Measurements from ENCODE around the gene SH3PXD2A. TPM values are rescaled to one million over a fixed set of nuclear protein-coding genes. Genes with fewer than 3 reads are reported as not detected.
A peak's percentile ranks its signal among the peaks of the same experiment; 100 is the strongest.

SH3PXD2A gene
- total RNA-seq, 2 experiments from 2014 or later: 7.8 to 8.5 TPM

- H3K4me1 Mint-ChIP-seq (ENCODE audit: low read depth): peaks cover 16% of the 10 kb centered on the region
- no peaks in the 10 kb centered on the region for H3K9me3 Mint-ChIP-seq
- no peak overlapping the region for H3K4me3 Mint-ChIP-seq
- CTCF ChIA-PET: interaction anchor here (0.6 to 1.3 kb wide), 3 partner anchors 15 to 93 kb away, joined by 3 to 4 read pairs (median 3); no protein-coding TSS in a partner anchor
- H3K27me3 Mint-ChIP-seq (ENCODE audit: low read depth): no peaks in the 10 kb centered on the region
- H3K36me3 Mint-ChIP-seq (ENCODE audit: low read depth): no peaks in the 10 kb centered on the region
- intact Hi-C loops (cut with micrococcal nuclease): no loop called here
- DNase-seq: no peak
- no peak overlapping the region for H3K27ac Mint-ChIP-seq
Measured at GRCh38 chr10:103681617-103682399, 173.6 kb downstream of the SH3PXD2A start.

GRCh38 chr10:103680869-103681236, 174.5 kb downstream of the SH3PXD2A start:
- no peak overlapping the region for H3K27ac Mint-ChIP-seq
- intact Hi-C loops (cut with micrococcal nuclease): no loop called here

DNA sequence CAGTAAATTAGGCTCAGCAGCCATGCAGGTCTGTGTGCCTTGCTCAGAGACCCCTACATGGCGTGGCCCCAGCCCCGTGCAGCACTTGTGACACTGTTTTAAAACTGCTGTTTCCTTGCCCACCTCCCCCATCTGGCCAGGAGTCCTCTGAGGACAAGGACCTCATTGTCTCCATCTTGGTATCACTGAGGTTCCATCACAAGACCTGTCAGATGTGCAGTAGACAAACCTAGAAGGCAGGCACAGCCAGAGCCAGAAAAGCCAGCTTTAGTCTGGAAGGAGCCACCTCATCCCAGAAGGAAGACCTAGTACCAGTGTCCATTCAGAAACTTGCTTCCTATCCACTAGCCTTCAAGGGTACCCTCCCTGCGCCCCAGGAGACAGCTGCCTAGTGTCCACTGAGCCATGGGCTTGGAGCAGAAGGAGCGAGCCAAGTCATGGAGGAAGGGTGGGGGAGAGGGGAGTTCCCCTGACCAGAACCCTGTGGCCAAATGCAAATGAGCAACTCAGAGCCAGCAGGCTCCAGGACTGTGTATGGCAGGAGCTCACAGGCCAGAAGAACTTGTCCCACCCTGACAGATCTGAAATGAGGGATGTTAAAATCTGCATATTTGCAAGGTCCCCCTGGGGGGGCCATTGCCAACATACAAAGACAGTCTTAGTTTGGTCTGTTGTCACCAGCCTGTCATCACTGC, 176.1 kb downstream of the SH3PXD2A start:
- CTCF ChIA-PET: interaction anchor here (0.9 to 1.7 kb wide), 4 partner anchors 8 to 74 kb away, joined by 4 to 13 read pairs (median 6); no protein-coding TSS in a partner anchor
- Mint-ChIP-seq H3K9me3 (no peaks in the 10 kb centered on the region), H3K4me3 (no peak overlapping the region), H3K36me3 (ENCODE audit: low read depth) (no peaks in the 10 kb centered on the region), H3K4me1 (ENCODE audit: low read depth) (peaks cover 16% of the 10 kb centered on the region), H3K27me3 (ENCODE audit: low read depth) (no peaks in the 10 kb centered on the region), H3K27ac (no peak overlapping the region)
- no peak for DNase-seq
- intact Hi-C loops (cut with micrococcal nuclease): no loop called here

More at GRCh38 chr10:103680869-103681236, 174.5 kb downstream of the SH3PXD2A start:
- H3K4me3 Mint-ChIP-seq: no peak overlapping the region
- CTCF ChIA-PET: interaction anchor here (1.3 to 1.7 kb wide), 2 partner anchors 16 to 76 kb away, joined by 3 to 6 read pairs; no protein-coding TSS in a partner anchor
- no peaks in the 10 kb centered on the region for H3K27me3 Mint-ChIP-seq (ENCODE audit: low read depth)
- no peak for DNase-seq
- H3K9me3 Mint-ChIP-seq: no peaks in the 10 kb centered on the region
- H3K36me3 Mint-ChIP-seq (ENCODE audit: low read depth): no peaks in the 10 kb centered on the region
- peaks cover 16% of the 10 kb centered on the region for H3K4me1 Mint-ChIP-seq (ENCODE audit: low read depth)

DNA sequence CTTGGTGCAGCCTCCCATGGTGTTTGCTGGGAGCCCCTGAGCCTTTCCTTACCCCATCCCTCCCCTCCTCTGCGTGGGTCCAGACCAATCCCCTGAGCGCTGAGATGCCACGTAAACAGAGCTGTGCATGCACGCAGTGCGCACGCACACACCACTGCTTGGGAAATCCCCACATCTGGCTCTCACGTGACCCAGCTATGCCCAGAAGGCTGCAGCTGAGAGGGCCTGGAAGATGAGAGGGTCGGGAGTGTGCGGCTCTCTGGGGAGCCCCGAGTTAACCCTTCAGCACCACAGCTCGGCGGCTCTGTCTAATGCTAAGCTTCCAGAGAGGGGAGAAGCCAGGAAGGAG, 177.2 kb downstream of the SH3PXD2A start:
- Mint-ChIP-seq H3K27ac (peak overlapping the region; percentile 87), H3K36me3 (ENCODE audit: low read depth) (no peaks in the 10 kb centered on the region), H3K9me3 (no peaks in the 10 kb centered on the region), H3K27me3 (ENCODE audit: low read depth) (no peaks in the 10 kb centered on the region), H3K4me1 (ENCODE audit: low read depth) (peaks cover 16% of the 10 kb centered on the region), H3K4me3 (peak overlapping the region; percentile 79)
- DNase-seq: peak; percentile 95
- CTCF ChIA-PET: interaction anchor here (0.7 to 1.4 kb wide), 7 partner anchors 9 to 210 kb away, joined by 3 to 13 read pairs (median 4); no protein-coding TSS in a partner anchor
- intact Hi-C loops (cut with micrococcal nuclease): loop anchor here (1.0 kb wide), 3 partner anchors 10 to 18 kb away; no protein-coding TSS in a partner anchor

DNA sequence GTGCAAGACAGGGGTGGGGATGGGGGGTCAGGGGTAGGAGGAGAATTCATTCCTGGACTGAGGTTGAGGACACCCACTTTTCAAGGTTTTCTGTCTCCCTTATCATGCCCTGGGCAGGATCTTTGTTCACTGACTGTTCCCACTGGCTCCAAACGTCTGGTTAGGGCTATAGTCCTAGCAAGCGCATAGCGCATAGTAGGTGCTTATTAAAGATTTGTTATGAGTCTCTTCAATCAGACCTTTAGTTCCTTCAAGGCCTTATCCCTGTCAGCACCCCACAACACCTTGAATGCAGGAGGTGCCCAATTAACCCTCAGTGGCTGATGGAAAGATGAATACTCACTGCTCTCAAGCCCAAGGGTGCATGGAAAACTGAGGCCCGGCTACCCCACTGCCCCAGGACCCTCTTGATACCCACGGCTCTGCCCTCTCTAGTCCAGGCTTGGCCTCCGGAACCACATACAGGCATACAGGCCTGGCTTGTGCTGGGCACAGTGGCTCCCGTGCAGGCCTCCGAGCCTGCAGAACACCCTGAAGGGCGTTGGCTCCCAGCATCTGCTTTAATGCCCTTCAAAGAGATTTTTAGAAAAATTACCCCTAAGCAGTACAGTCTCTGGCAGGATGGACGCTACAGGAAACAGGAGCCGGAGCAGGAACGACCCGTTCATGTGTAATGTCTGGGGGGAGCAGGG, 177.7 kb downstream of the SH3PXD2A start:
- no peak for DNase-seq
- Mint-ChIP-seq H3K27ac (peak overlapping the region; percentile 87), H3K9me3 (no peaks in the 10 kb centered on the region), H3K27me3 (ENCODE audit: low read depth) (no peaks in the 10 kb centered on the region), H3K4me1 (ENCODE audit: low read depth) (peaks cover 16% of the 10 kb centered on the region), H3K4me3 (peak overlapping the region; percentile 79), H3K36me3 (ENCODE audit: low read depth) (no peaks in the 10 kb centered on the region)
- intact Hi-C loops (cut with micrococcal nuclease): loop anchor here (1.0 kb wide), 3 partner anchors 9 to 19 kb away; no protein-coding TSS in a partner anchor
- CTCF ChIA-PET: interaction anchor here (0.7 to 1.3 kb wide), 6 partner anchors 9 to 210 kb away, joined by 3 to 13 read pairs (median 4); no protein-coding TSS in a partner anchor

DNA sequence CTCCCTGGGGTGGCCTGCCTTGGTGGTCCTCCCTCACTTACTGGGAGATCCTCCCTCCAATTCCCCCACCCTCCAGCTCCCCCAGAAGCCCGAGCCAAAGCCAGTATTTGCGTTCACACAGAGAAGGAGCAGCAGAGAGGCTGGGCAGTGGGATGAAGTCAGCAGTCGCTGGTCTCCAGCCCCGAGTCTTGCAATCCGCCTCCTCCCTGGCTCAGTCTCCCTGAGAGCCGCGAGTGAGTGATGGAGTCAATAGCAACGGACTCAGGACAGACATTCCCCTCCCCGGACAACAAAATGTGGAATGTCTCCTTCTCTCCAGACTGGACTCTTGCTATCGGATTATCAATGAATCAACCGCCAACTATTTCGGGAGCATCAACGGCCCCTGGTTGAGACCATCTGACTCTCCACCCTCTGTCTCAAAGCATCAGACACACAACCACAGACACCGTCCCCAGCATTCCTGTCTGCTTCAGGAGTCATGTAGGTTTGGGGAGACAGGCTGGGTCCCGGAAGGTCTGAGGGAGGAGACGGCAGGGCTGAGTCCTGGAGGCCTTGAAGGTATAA, 178.4 kb downstream of the SH3PXD2A start:
- intact Hi-C loops (cut with micrococcal nuclease): no loop called here
- Mint-ChIP-seq H3K9me3 (no peaks in the 10 kb centered on the region), H3K4me1 (ENCODE audit: low read depth) (peaks cover 16% of the 10 kb centered on the region), H3K36me3 (ENCODE audit: low read depth) (no peaks in the 10 kb centered on the region), H3K27ac (no peak overlapping the region), H3K27me3 (ENCODE audit: low read depth) (no peaks in the 10 kb centered on the region), H3K4me3 (no peak overlapping the region)
- no peak for DNase-seq
- CTCF ChIA-PET: no interaction called here

GRCh38 chr10:103676058-103676785, 179.2 kb downstream of the SH3PXD2A start:
- intact Hi-C loops (cut with micrococcal nuclease): no loop called here
- no peaks in the 10 kb centered on the region for H3K27me3 Mint-ChIP-seq (ENCODE audit: low read depth)

GRCh38 chr10:103673606-103674005, 181.8 kb downstream of the SH3PXD2A start:
- Mint-ChIP-seq H3K36me3 (ENCODE audit: low read depth) (no peaks in the 10 kb centered on the region), H3K27me3 (ENCODE audit: low read depth) (no peaks in the 10 kb centered on the region), H3K9me3 (no peaks in the 10 kb centered on the region), H3K4me3 (no peak overlapping the region), H3K27ac (no peak overlapping the region), H3K4me1 (ENCODE audit: low read depth) (peaks cover 17% of the 10 kb centered on the region)
- intact Hi-C loops (cut with micrococcal nuclease): no loop called here
- CTCF ChIA-PET: no interaction called here
- no peak for DNase-seq

More at GRCh38 chr10:103676058-103676785, 179.2 kb downstream of the SH3PXD2A start:
- no peaks in the 10 kb centered on the region for H3K36me3 Mint-ChIP-seq (ENCODE audit: low read depth)
- H3K4me3 Mint-ChIP-seq: no peak overlapping the region
- H3K27ac Mint-ChIP-seq: no peak overlapping the region
- no peak for DNase-seq
- CTCF ChIA-PET: interaction anchor here (1.6 kb wide), 1 partner anchor 10 kb away, joined by 19 read pairs; no protein-coding TSS in a partner anchor
- H3K4me1 Mint-ChIP-seq (ENCODE audit: low read depth): peaks cover 16% of the 10 kb centered on the region
- no peaks in the 10 kb centered on the region for H3K9me3 Mint-ChIP-seq

GRCh38 chr10:103672345-103672744, 183.0 kb downstream of the SH3PXD2A start:
- Mint-ChIP-seq H3K4me3 (no peak overlapping the region), H3K9me3 (no peaks in the 10 kb centered on the region), H3K27ac (no peak overlapping the region), H3K36me3 (ENCODE audit: low read depth) (no peaks in the 10 kb centered on the region), H3K4me1 (ENCODE audit: low read depth) (peaks cover 10% of the 10 kb centered on the region), H3K27me3 (ENCODE audit: low read depth) (no peaks in the 10 kb centered on the region)
- intact Hi-C loops (cut with micrococcal nuclease): no loop called here
- no peak for DNase-seq
- CTCF ChIA-PET: interaction anchor here (0.8 kb wide), 1 partner anchor 14 kb away, joined by 3 read pairs; no protein-coding TSS in a partner anchor

DNA sequence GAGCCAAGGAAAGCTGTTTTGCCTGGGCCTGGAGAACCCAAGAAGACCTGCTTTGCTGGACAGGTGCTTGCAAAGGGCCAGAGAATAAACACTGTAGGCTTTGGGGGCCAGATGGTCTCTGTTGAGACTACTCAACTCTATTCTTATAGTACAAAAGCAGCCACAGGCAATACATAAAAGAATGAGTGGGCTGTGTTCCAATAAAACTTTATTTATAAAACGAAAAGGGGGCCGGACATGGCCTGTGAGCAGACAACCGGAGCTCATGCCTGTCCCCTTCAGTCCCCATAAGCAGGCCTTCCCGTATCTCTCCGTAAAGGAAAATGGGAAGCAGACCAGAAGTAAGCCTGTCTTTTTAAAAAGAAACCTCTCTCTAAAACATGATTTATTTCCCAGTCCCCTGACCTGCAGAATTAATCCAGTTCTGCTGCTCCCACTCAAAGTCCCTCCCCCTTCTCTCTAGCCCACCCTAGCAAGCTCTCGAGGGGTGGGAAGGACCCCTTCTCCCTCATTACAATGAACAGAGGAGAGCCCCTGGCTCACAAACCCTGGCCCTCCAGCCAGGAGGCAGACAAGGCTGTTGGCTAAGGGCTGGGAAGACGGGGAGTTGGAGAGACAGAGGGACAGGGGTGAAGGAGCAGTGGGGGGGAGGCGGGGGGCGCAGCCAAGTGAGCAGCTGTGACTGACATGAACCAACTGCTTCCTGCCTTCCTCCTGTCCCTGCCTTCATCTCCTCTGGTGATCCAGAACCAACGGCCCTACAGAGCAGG, 184.1 kb downstream of the SH3PXD2A start:
- Mint-ChIP-seq H3K27me3 (ENCODE audit: low read depth) (no peaks in the 10 kb centered on the region), H3K9me3 (no peaks in the 10 kb centered on the region), H3K36me3 (ENCODE audit: low read depth) (no peaks in the 10 kb centered on the region), H3K4me1 (ENCODE audit: low read depth) (peaks cover 10% of the 10 kb centered on the region), H3K27ac (no peak overlapping the region), H3K4me3 (no peak overlapping the region)
- CTCF ChIA-PET: interaction anchor here (1.0 kb wide), 1 partner anchor 14 kb away, joined by 3 read pairs; no protein-coding TSS in a partner anchor
- no peak for DNase-seq
- intact Hi-C loops (cut with micrococcal nuclease): no loop called here

GRCh38 chr10:103669944-103670343, 185.4 kb downstream of the SH3PXD2A start:
- H3K9me3 Mint-ChIP-seq: no peaks in the 10 kb centered on the region
- DNase-seq: no peak
- H3K36me3 Mint-ChIP-seq (ENCODE audit: low read depth): no peaks in the 10 kb centered on the region
- CTCF ChIA-PET: interaction anchor here (0.5 to 0.8 kb wide), 2 partner anchors 16 to 191 kb away, joined by 3 to 4 read pairs; no protein-coding TSS in a partner anchor
- no peak overlapping the region for H3K27ac Mint-ChIP-seq
- no peak overlapping the region for H3K4me3 Mint-ChIP-seq
- H3K27me3 Mint-ChIP-seq (ENCODE audit: low read depth): no peaks in the 10 kb centered on the region
- H3K4me1 Mint-ChIP-seq (ENCODE audit: low read depth): peaks cover 10% of the 10 kb centered on the region
- intact Hi-C loops (cut with micrococcal nuclease): no loop called here

Measured in activated naive CD4-positive, alpha-beta T cell treated with anti-CD3 and anti-CD28 coated beads for 36 hours (primary cell).